GM12878 (cell line): Measurements from ENCODE around the gene MAGEA2.
"Not testable (repeated sequence)": the region's sequence is repeated elsewhere in the genome, so short reads cannot be mapped to it uniquely, and the experiment has no call there.

Source experiments
- CBX3 ChIP-seq: fragments of 200-600 bp; sonication (generic); IDR thresholded peaks from 2 replicates; pipeline ENCODE4 v1.6.1; 2016; ENCODE audit warnings: low read depth, borderline replicate concordance
- EED ChIP-seq: sonication (generic); IDR thresholded peaks from 2 replicates; pipeline ENCODE4 v1.6.1; 2016; ENCODE audit warnings: antibody characterized with exemption, low read depth
- EP300 ChIP-seq, 2 experiments: fragments of 150-350 bp in 1 of 2; IDR thresholded peaks; 2 replicates each; pipeline ENCODE4 v1.6.1; 2011 to 2012; ENCODE audit warnings: low read depth in 2 of 2, low read length in 2 of 2, borderline replicate concordance in 1 of 2, improper control_type of control experiment in 1 of 2, inconsistent platforms in 1 of 2; ENCODE audit not compliant: control insufficient read depth in 1 of 2
- EZH2 ChIP-seq: IDR thresholded peaks from 2 replicates; pipeline ENCODE4 v1.6.1; 2012; ENCODE audit warnings: low read depth, mild to moderate bottlenecking, control low read depth, inconsistent platforms, low read length, borderline replicate concordance; ENCODE audit not compliant: control insufficient read depth
- GATAD2B ChIP-seq: fragments of 450-650 bp; conservative IDR thresholded peaks from 2 replicates; pipeline ENCODE4 v1.6.1; 2017; ENCODE audit warnings: low read depth, mild to moderate bottlenecking, moderate library complexity
- HDAC2 ChIP-seq: fragments of 200-600 bp; sonication (generic); IDR thresholded peaks from 2 replicates; pipeline ENCODE4 v1.6.1; 2017
- JUNB ChIP-seq: IDR thresholded peaks from 2 replicates; pipeline ENCODE4 v1.6.1; 2016; ENCODE audit warnings: antibody characterized with exemption, mild to moderate bottlenecking
- POLR2A ChIP-seq: IDR thresholded peaks from 2 replicates; pipeline ENCODE4 v1.6.1; 2011; ENCODE audit warnings: low read depth, mild to moderate bottlenecking, low read length
- RAD51 ChIP-seq: fragments of 450-650 bp; IDR thresholded peaks from 2 replicates; pipeline ENCODE4 v1.6.1; 2016; ENCODE audit warnings: moderate library complexity, mild to moderate bottlenecking, inconsistent platforms
- RBBP5 ChIP-seq: fragments of 200-600 bp; sonication (generic); conservative IDR thresholded peaks from 2 replicates; pipeline ENCODE4 v1.6.1; 2016
- TF ChIP-seq, protein P1 (sequence below), 3 experiments: IDR thresholded peaks in 2 of 3; conservative IDR thresholded peaks in 1 of 3; 2 replicates each; pipeline ENCODE4 v1.5.1; 2011; ENCODE audit warnings: low read depth in 3 of 3, low read length in 3 of 3, mild to moderate bottlenecking in 3 of 3, control low read depth in 2 of 3, moderate library complexity in 2 of 3, inconsistent platforms in 1 of 3, mixed read lengths in 1 of 3; ENCODE audit not compliant: control insufficient read depth in 2 of 3, insufficient read depth in 1 of 3; ENCODE audit errors: extremely low read depth in 1 of 3
- TF ChIP-seq, protein P2 (sequence below): IDR thresholded peaks from 2 replicates; pipeline ENCODE4 v1.6.1; 2012; ENCODE audit warnings: mild to moderate bottlenecking, low read depth, low read length
- TF ChIP-seq, protein P3 (sequence below): IDR thresholded peaks from 2 replicates; pipeline ENCODE4 v1.6.1; 2011; ENCODE audit warnings: borderline replicate concordance, low read depth, mild to moderate bottlenecking, moderate library complexity, low read length; ENCODE audit not compliant: insufficient read depth, poor library complexity, severe bottlenecking

DNA sequence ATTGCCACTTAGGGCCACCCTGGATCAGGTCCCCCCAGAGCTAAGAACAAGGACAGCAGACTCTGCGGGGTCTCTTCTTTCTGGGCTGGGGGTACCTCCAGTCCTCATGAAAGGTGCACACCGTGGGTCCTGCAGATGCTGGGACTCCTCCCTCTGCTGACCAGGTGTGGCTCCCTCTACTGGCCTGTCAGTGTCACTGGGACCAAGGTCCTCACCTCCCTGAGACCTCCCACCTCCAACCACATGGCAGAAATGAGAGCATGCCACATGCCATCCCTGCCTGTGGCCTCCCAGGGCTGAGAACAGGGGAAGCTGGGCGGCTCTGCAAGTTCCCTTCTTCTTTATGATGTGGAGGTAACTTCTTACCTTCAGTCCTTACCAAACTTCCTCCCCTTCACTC is 33.4 kb upstream of the MAGEA2 start:
- not testable (repeated sequence) for TF ChIP-seq EP300 (IDR thresholded peaks at IDR 0.05; ENCODE audit: borderline replicate concordance in 1 of 2, control insufficient read depth in 1 of 2, low read depth in 2 of 2, low read length in 2 of 2); EED; JUNB; RAD51; CBX3; RBBP5; POLR2A; GATAD2B; EZH2; HDAC2
- TF ChIP-seq, protein P1, sequence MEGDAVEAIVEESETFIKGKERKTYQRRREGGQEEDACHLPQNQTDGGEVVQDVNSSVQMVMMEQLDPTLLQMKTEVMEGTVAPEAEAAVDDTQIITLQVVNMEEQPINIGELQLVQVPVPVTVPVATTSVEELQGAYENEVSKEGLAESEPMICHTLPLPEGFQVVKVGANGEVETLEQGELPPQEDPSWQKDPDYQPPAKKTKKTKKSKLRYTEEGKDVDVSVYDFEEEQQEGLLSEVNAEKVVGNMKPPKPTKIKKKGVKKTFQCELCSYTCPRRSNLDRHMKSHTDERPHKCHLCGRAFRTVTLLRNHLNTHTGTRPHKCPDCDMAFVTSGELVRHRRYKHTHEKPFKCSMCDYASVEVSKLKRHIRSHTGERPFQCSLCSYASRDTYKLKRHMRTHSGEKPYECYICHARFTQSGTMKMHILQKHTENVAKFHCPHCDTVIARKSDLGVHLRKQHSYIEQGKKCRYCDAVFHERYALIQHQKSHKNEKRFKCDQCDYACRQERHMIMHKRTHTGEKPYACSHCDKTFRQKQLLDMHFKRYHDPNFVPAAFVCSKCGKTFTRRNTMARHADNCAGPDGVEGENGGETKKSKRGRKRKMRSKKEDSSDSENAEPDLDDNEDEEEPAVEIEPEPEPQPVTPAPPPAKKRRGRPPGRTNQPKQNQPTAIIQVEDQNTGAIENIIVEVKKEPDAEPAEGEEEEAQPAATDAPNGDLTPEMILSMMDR (IDR thresholded peaks at IDR 0.05 in 2 of 3, conservative IDR thresholded peaks at IDR 0.05 in 1 of 3; ENCODE audit: control insufficient read depth in 2 of 3, extremely low read depth in 1 of 3, insufficient read depth in 1 of 3, low read depth in 3 of 3, low read length in 3 of 3): not testable (repeated sequence)
- TF ChIP-seq, protein P2, sequence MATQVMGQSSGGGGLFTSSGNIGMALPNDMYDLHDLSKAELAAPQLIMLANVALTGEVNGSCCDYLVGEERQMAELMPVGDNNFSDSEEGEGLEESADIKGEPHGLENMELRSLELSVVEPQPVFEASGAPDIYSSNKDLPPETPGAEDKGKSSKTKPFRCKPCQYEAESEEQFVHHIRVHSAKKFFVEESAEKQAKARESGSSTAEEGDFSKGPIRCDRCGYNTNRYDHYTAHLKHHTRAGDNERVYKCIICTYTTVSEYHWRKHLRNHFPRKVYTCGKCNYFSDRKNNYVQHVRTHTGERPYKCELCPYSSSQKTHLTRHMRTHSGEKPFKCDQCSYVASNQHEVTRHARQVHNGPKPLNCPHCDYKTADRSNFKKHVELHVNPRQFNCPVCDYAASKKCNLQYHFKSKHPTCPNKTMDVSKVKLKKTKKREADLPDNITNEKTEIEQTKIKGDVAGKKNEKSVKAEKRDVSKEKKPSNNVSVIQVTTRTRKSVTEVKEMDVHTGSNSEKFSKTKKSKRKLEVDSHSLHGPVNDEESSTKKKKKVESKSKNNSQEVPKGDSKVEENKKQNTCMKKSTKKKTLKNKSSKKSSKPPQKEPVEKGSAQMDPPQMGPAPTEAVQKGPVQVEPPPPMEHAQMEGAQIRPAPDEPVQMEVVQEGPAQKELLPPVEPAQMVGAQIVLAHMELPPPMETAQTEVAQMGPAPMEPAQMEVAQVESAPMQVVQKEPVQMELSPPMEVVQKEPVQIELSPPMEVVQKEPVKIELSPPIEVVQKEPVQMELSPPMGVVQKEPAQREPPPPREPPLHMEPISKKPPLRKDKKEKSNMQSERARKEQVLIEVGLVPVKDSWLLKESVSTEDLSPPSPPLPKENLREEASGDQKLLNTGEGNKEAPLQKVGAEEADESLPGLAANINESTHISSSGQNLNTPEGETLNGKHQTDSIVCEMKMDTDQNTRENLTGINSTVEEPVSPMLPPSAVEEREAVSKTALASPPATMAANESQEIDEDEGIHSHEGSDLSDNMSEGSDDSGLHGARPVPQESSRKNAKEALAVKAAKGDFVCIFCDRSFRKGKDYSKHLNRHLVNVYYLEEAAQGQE: not testable (repeated sequence)
- TF ChIP-seq, protein P3, sequence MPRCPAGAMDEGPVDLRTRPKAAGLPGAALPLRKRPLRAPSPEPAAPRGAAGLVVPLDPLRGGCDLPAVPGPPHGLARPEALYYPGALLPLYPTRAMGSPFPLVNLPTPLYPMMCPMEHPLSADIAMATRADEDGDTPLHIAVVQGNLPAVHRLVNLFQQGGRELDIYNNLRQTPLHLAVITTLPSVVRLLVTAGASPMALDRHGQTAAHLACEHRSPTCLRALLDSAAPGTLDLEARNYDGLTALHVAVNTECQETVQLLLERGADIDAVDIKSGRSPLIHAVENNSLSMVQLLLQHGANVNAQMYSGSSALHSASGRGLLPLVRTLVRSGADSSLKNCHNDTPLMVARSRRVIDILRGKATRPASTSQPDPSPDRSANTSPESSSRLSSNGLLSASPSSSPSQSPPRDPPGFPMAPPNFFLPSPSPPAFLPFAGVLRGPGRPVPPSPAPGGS: not testable (repeated sequence)
